ENCODE results near the gene FNBP1L.

GRCh38 chr1:93591676-93592550 lies 144.0 kb downstream of the FNBP1L start:
- TF ChIP-seq CTCF (IDR thresholded peaks at IDR 0.05) (no peak), POLR2A (IDR thresholded peaks at IDR 0.05) (no peak)

Data from testis (tissue), 2 donors.